Osteocyte (in vitro differentiated cells): ENCODE measurements around the gene PGS1. TPM values are rescaled to one million over a fixed set of nuclear protein-coding genes. Genes with fewer than 3 reads are reported as not detected.

Source experiments
- DNase-seq: peaks from one replicate; pipeline ENCODE4 v3.0.0; 2021; ENCODE audit warnings: mixed read lengths; ENCODE audit not compliant: unreplicated experiment; ENCODE audit errors: extremely low spot score
- H3K27ac Mint-ChIP-seq: one replicate; pipeline ENCODE4 v1.8.0; 2021; ENCODE audit warnings: mild to moderate bottlenecking, mixed read lengths; ENCODE audit not compliant: unreplicated experiment
- H3K27me3 Mint-ChIP-seq: one replicate; pipeline ENCODE4 v1.8.0; 2021; ENCODE audit warnings: mixed read lengths; ENCODE audit not compliant: unreplicated experiment
- H3K36me3 Mint-ChIP-seq: one replicate; pipeline ENCODE4 v1.8.0; 2021; ENCODE audit warnings: mixed read lengths; ENCODE audit not compliant: unreplicated experiment
- H3K4me1 Mint-ChIP-seq: one replicate; pipeline ENCODE4 v1.8.0; 2021; ENCODE audit warnings: mixed read lengths; ENCODE audit not compliant: unreplicated experiment
- H3K4me3 Mint-ChIP-seq: one replicate; pipeline ENCODE4 v1.8.0; 2021; ENCODE audit warnings: mild to moderate bottlenecking, moderate library complexity, mixed read lengths; ENCODE audit not compliant: unreplicated experiment
- H3K9me3 Mint-ChIP-seq: one replicate; pipeline ENCODE4 v1.8.0; 2021; ENCODE audit warnings: mixed read lengths; ENCODE audit not compliant: unreplicated experiment
- CTCF ChIP-seq: fragments of 200-600 bp; sonication (generic); IDR thresholded peaks from 2 replicates; pipeline ENCODE4 v1.5.0; 2021; ENCODE audit warnings: antibody characterized with exemption, mild to moderate bottlenecking, moderate library complexity
- total RNA-seq: library from RNA; stranded (reverse); gene quantifications from 2 replicates; pipeline ENCODE4 v1.2.1, GENCODE V29; 2021

The PGS1 gene
- total RNA-seq, 1 donor from 2014 or later, result 53.0 TPM

DNA sequence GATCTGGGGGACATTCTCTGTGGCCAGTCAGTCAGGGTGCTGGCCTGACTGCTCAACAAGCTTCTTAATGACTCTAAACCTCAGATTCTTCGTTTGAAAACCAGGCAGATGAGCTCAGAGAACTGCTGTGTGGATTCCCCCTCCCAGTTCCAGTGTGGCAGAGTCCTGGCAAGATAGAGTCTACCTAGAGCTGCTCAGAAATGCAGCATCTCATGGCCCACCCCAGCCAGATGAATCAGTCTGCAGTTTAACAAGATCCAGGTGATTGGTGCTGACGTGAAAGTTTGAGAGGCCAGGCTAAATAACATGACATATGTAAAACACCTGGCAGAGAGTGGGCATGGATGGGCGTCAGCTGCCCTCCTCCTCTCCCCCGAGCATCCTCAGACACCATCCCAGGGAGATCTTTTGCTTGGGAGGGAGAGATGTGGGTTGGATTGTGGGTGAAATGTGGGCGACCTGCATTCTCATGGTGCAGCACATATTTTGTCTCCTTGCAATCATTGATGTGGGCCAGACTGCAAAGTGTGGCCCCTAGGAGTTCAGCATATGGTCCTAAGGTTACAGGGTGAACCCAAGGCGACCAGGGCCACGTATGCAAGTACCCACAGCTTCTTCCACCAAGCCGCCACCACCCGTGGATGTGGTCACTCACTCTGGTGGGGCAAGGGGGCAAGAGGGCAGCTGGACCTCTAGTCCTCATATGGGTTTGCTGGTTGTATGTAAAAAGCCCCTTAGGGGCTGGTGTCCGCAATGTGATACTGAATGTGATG is 38.1 kb upstream of the PGS1 start:
- Mint-ChIP-seq H3K9me3 (no peaks in the 10 kb centered on the region), H3K36me3 (no peaks in the 10 kb centered on the region), H3K27ac (peak overlapping the region; percentile 56), H3K4me3 (no peak overlapping the region), H3K27me3 (no peaks in the 10 kb centered on the region), H3K4me1 (peaks cover 35% of the 10 kb centered on the region)
- no peak for TF ChIP-seq CTCF
- DNase-seq, result no peak

- H3K9me3 Mint-ChIP-seq, result no peaks in the 10 kb centered on the region
- no peak for TF ChIP-seq CTCF
- H3K4me3 Mint-ChIP-seq, result no peak overlapping the region
- H3K4me1 Mint-ChIP-seq, result peaks cover 32% of the 10 kb centered on the region
- H3K27ac Mint-ChIP-seq, result peak overlapping the region; percentile 96
- no peaks in the 10 kb centered on the region for H3K36me3 Mint-ChIP-seq
- H3K27me3 Mint-ChIP-seq, result no peaks in the 10 kb centered on the region
- DNase-seq, result peak; percentile 88
These were observed 36.6 kb upstream of the PGS1 start for GRCh38 chr17:78341559-78342448.

DNA sequence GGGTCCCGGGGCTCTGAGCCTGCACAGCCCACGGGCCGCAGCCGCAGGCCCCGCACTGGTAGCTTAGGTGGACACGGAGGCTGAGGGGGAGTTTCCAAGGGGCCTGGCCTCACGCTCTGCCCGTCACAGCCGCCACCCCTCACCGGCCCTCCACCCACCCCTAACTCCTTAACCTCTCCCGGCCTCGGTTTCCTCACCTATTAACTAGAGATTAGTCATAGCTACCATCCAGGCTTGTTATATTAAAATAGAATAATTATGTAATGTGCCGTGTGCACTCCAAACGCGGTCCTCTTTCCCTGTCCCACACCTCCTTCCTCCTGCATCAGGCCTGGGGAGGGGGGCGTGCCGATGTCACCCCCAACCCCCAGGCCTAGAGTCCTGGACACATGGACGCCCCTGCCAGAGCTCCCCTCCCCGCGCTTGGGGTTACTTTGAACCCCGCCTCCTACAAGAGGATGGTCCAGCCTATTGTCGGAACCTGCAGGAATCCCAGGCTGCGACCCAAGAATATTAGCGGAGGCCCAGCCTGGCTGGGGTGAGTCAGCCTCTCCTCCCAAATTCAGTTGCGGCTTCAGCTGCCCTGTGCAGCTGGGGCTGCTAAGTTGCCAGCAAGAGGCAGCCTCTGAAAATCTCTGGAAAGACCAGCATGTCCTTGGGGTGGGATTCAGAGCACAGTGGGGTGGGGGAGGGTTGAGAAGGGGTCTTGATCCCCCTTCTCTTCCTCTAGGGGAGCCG is 35.8 kb upstream of the PGS1 start:
- Mint-ChIP-seq H3K36me3 (no peaks in the 10 kb centered on the region), H3K4me1 (peaks cover 26% of the 10 kb centered on the region), H3K27me3 (no peaks in the 10 kb centered on the region), H3K27ac (peak overlapping the region; percentile 96), H3K9me3 (no peaks in the 10 kb centered on the region), H3K4me3 (no peak overlapping the region)
- TF ChIP-seq CTCF, result no peak
- no peak for DNase-seq

- no peaks in the 10 kb centered on the region for H3K36me3 Mint-ChIP-seq
- peak overlapping the region; percentile 96 for H3K27ac Mint-ChIP-seq
- H3K27me3 Mint-ChIP-seq, result no peaks in the 10 kb centered on the region
- no peak overlapping the region for H3K4me3 Mint-ChIP-seq
- peak; percentile 90 for DNase-seq
- peaks cover 28% of the 10 kb centered on the region for H3K4me1 Mint-ChIP-seq
- TF ChIP-seq CTCF, result no peak
- no peaks in the 10 kb centered on the region for H3K9me3 Mint-ChIP-seq
These were observed 35.3 kb upstream of the PGS1 start for GRCh38 chr17:78343187-78343542.
